Measurements from ENCODE around the gene TAF1D.
A peak's percentile ranks its signal among the peaks of the same experiment; 100 is the strongest.

The TAF1D gene

GRCh38 chr11:93727985-93728791 is 13.1 kb downstream of the TAF1D start:
- no CpG with 5 or more reads among the region's 4 CpGs for WGBS, 2 donors (ENCODE audit: extremely low coverage in 2 of 2, insufficient read length in 2 of 2, insufficient replicate concordance in 1 of 2)
- H3K23ac ChIP-seq (ENCODE audit: low read depth, low read length, poor library complexity), result no peak overlapping the region
- no peaks in the 10 kb centered on the region for H3K79me1 ChIP-seq (ENCODE audit: low read depth, low read length)
- no peak overlapping the region for H2BK120ac ChIP-seq (ENCODE audit: low read depth, low read length)
- H4K8ac ChIP-seq (ENCODE audit: low read depth, low read length), result no peak overlapping the region
- peaks cover 19 to 98% of the 10 kb centered on the region in 2 donors for H3K36me3 ChIP-seq (replicated peaks in 1 of 2; ENCODE audit: control insufficient read depth in 2 of 2, insufficient read depth in 2 of 2, low read length in 2 of 2)
- no peak overlapping the region for H2BK5ac ChIP-seq (ENCODE audit: low read length)
- H3K27me3 ChIP-seq (ENCODE audit: control insufficient read depth in 3 of 3, insufficient read depth in 3 of 3, low read depth in 1 of 3, low read length in 3 of 3), result no peaks in the 10 kb centered on the region
- no peak overlapping the region for H2AK5ac ChIP-seq (ENCODE audit: low read depth, low read length)
- H4K91ac ChIP-seq (ENCODE audit: low read depth, low read length, poor library complexity), result no peak overlapping the region
- H2AFZ ChIP-seq (ENCODE audit: low read length), result no peak overlapping the region
- no peak overlapping the region for H3K14ac ChIP-seq (ENCODE audit: low read length)
- no peak overlapping the region for H3K4ac ChIP-seq (ENCODE audit: low read length)
- no peak overlapping the region for H3K9ac ChIP-seq (ENCODE audit: low read depth, low read length, poor library complexity)
- no peaks in the 10 kb centered on the region for H3K4me1 ChIP-seq (ENCODE audit: control insufficient read depth in 2 of 2, insufficient read depth in 1 of 2, low read depth in 1 of 2, low read length in 2 of 2)
- DNase-seq (ENCODE audit: low spot score), result no peak
- no peak overlapping the region for H2BK15ac ChIP-seq (ENCODE audit: low read length)
- H3K4me2 ChIP-seq (ENCODE audit: insufficient read depth, low read length, poor library complexity, severe bottlenecking), result no peak overlapping the region
- H3K18ac ChIP-seq (ENCODE audit: low read length), result no peak overlapping the region
- H2BK12ac ChIP-seq (ENCODE audit: low read length), result no peak overlapping the region
- H3K4me3 ChIP-seq (ENCODE audit: low read length in 2 of 2), result no peak overlapping the region
- H3K9me3 ChIP-seq (replicated peaks in 1 of 2; ENCODE audit: control insufficient read depth in 2 of 2, insufficient read depth in 1 of 2, low read depth in 1 of 2, low read length in 2 of 2), result no peaks in the 10 kb centered on the region
- H3K27ac ChIP-seq (replicated peaks; ENCODE audit: low read length), result peak overlapping the region; percentile 26

- no peak overlapping the region for H3K14ac ChIP-seq (ENCODE audit: low read length)
- H2BK120ac ChIP-seq (ENCODE audit: low read depth, low read length), result no peak overlapping the region
- WGBS, 2 donors (ENCODE audit: extremely low coverage in 2 of 2, insufficient read length in 2 of 2, insufficient replicate concordance in 1 of 2), result no CpG with 5 or more reads among the region's 1 CpG
- no peak overlapping the region for H4K8ac ChIP-seq (ENCODE audit: low read depth, low read length)
- H3K27me3 ChIP-seq (ENCODE audit: control insufficient read depth in 3 of 3, insufficient read depth in 3 of 3, low read depth in 1 of 3, low read length in 3 of 3), result no peaks in the 10 kb centered on the region
- H2AK5ac ChIP-seq (ENCODE audit: low read depth, low read length), result no peak overlapping the region
- H3K18ac ChIP-seq (ENCODE audit: low read length), result no peak overlapping the region
- H3K9me3 ChIP-seq (replicated peaks in 1 of 2; ENCODE audit: control insufficient read depth in 2 of 2, insufficient read depth in 1 of 2, low read depth in 1 of 2, low read length in 2 of 2), result no peaks in the 10 kb centered on the region
- no peak overlapping the region for H3K4ac ChIP-seq (ENCODE audit: low read length)
- H2BK12ac ChIP-seq (ENCODE audit: low read length), result no peak overlapping the region
- no peak overlapping the region for H3K9ac ChIP-seq (ENCODE audit: low read depth, low read length, poor library complexity)
- DNase-seq (ENCODE audit: low spot score), result no peak
- no peak overlapping the region for H2BK15ac ChIP-seq (ENCODE audit: low read length)
- H3K23ac ChIP-seq (ENCODE audit: low read depth, low read length, poor library complexity), result no peak overlapping the region
- no peaks in the 10 kb centered on the region for H3K4me1 ChIP-seq (ENCODE audit: control insufficient read depth in 2 of 2, insufficient read depth in 1 of 2, low read depth in 1 of 2, low read length in 2 of 2)
- H4K91ac ChIP-seq (ENCODE audit: low read depth, low read length, poor library complexity), result no peak overlapping the region
- peaks cover 20 to 95% of the 10 kb centered on the region in 2 donors for H3K36me3 ChIP-seq (replicated peaks in 1 of 2; ENCODE audit: control insufficient read depth in 2 of 2, insufficient read depth in 2 of 2, low read length in 2 of 2)
- H3K4me3 ChIP-seq (ENCODE audit: low read length in 2 of 2), result no peak overlapping the region
- no peaks in the 10 kb centered on the region for H3K79me1 ChIP-seq (ENCODE audit: low read depth, low read length)
- no peak overlapping the region for H2BK5ac ChIP-seq (ENCODE audit: low read length)
- no peak overlapping the region for H2AFZ ChIP-seq (ENCODE audit: low read length)
- H3K4me2 ChIP-seq (ENCODE audit: insufficient read depth, low read length, poor library complexity, severe bottlenecking), result no peak overlapping the region
- H3K27ac ChIP-seq (replicated peaks; ENCODE audit: low read length), result no peak overlapping the region
These were observed 17.2 kb downstream of the TAF1D start for GRCh38 chr11:93724089-93724488.

GRCh38 chr11:93720522-93720921 is 20.8 kb downstream of the TAF1D start:
- Histone ChIP-seq H4K8ac (ENCODE audit: low read depth, low read length) (no peak overlapping the region), H3K4me2 (ENCODE audit: insufficient read depth, low read length, poor library complexity, severe bottlenecking) (no peak overlapping the region), H2BK12ac (ENCODE audit: low read length) (no peak overlapping the region), H2AFZ (ENCODE audit: low read length) (no peak overlapping the region), H3K14ac (ENCODE audit: low read length) (no peak overlapping the region), H2BK120ac (ENCODE audit: low read depth, low read length) (no peak overlapping the region), H3K79me1 (ENCODE audit: low read depth, low read length) (no peaks in the 10 kb centered on the region), H3K27ac (replicated peaks; ENCODE audit: low read length) (no peak overlapping the region), H3K4ac (ENCODE audit: low read length) (no peak overlapping the region), H3K4me3 (ENCODE audit: low read length in 2 of 2) (no peak overlapping the region), H3K4me1 (ENCODE audit: control insufficient read depth in 2 of 2, insufficient read depth in 1 of 2, low read depth in 1 of 2, low read length in 2 of 2) (peaks cover 0 to 5% of the 10 kb centered on the region in 2 donors), H3K9ac (ENCODE audit: low read depth, low read length, poor library complexity) (no peak overlapping the region), H2AK5ac (ENCODE audit: low read depth, low read length) (no peak overlapping the region), H3K23ac (ENCODE audit: low read depth, low read length, poor library complexity) (no peak overlapping the region), H2BK15ac (ENCODE audit: low read length) (no peak overlapping the region), H4K91ac (ENCODE audit: low read depth, low read length, poor library complexity) (no peak overlapping the region), H3K36me3 (replicated peaks in 1 of 2; ENCODE audit: control insufficient read depth in 2 of 2, insufficient read depth in 2 of 2, low read length in 2 of 2) (peaks cover 19 to 93% of the 10 kb centered on the region in 2 donors), H2BK5ac (ENCODE audit: low read length) (no peak overlapping the region), H3K18ac (ENCODE audit: low read length) (no peak overlapping the region), H3K27me3 (ENCODE audit: control insufficient read depth in 3 of 3, insufficient read depth in 3 of 3, low read depth in 1 of 3, low read length in 3 of 3) (no peaks in the 10 kb centered on the region), H3K9me3 (replicated peaks in 1 of 2; ENCODE audit: control insufficient read depth in 2 of 2, insufficient read depth in 1 of 2, low read depth in 1 of 2, low read length in 2 of 2) (no peaks in the 10 kb centered on the region)
- DNase-seq (ENCODE audit: low spot score), result no peak
- WGBS, 2 donors (ENCODE audit: extremely low coverage in 2 of 2, insufficient read length in 2 of 2, insufficient replicate concordance in 1 of 2), result no CpG with 5 or more reads among the region's 7 CpGs

- no peak overlapping the region for H3K27ac ChIP-seq (replicated peaks; ENCODE audit: low read length)
- H4K8ac ChIP-seq (ENCODE audit: low read depth, low read length), result no peak overlapping the region
- H4K91ac ChIP-seq (ENCODE audit: low read depth, low read length, poor library complexity), result no peak overlapping the region
- H3K14ac ChIP-seq (ENCODE audit: low read length), result no peak overlapping the region
- no peaks in the 10 kb centered on the region for H3K9me3 ChIP-seq (replicated peaks in 1 of 2; ENCODE audit: control insufficient read depth in 2 of 2, insufficient read depth in 1 of 2, low read depth in 1 of 2, low read length in 2 of 2)
- peaks cover 19 to 94% of the 10 kb centered on the region in 2 donors for H3K36me3 ChIP-seq (replicated peaks in 1 of 2; ENCODE audit: control insufficient read depth in 2 of 2, insufficient read depth in 2 of 2, low read length in 2 of 2)
- H2BK120ac ChIP-seq (ENCODE audit: low read depth, low read length), result no peak overlapping the region
- H3K4me2 ChIP-seq (ENCODE audit: insufficient read depth, low read length, poor library complexity, severe bottlenecking), result no peak overlapping the region
- no peak overlapping the region for H3K18ac ChIP-seq (ENCODE audit: low read length)
- H3K4ac ChIP-seq (ENCODE audit: low read length), result no peak overlapping the region
- no CpG with 5 or more reads among the region's 4 CpGs for WGBS, 2 donors (ENCODE audit: extremely low coverage in 2 of 2, insufficient read length in 2 of 2, insufficient replicate concordance in 1 of 2)
- no peak overlapping the region for H2AFZ ChIP-seq (ENCODE audit: low read length)
- H3K79me1 ChIP-seq (ENCODE audit: low read depth, low read length), result no peaks in the 10 kb centered on the region
- H3K23ac ChIP-seq (ENCODE audit: low read depth, low read length, poor library complexity), result no peak overlapping the region
- no peaks in the 10 kb centered on the region for H3K27me3 ChIP-seq (ENCODE audit: control insufficient read depth in 3 of 3, insufficient read depth in 3 of 3, low read depth in 1 of 3, low read length in 3 of 3)
- no peak overlapping the region for H3K4me3 ChIP-seq (ENCODE audit: low read length in 2 of 2)
- H2AK5ac ChIP-seq (ENCODE audit: low read depth, low read length), result no peak overlapping the region
- H3K4me1 ChIP-seq (ENCODE audit: control insufficient read depth in 2 of 2, insufficient read depth in 1 of 2, low read depth in 1 of 2, low read length in 2 of 2), result peaks cover 0 to 12% of the 10 kb centered on the region in 2 donors
- no peak overlapping the region for H2BK15ac ChIP-seq (ENCODE audit: low read length)
- no peak overlapping the region for H2BK5ac ChIP-seq (ENCODE audit: low read length)
- no peak for DNase-seq (ENCODE audit: low spot score)
- no peak overlapping the region for H3K9ac ChIP-seq (ENCODE audit: low read depth, low read length, poor library complexity)
- no peak overlapping the region for H2BK12ac ChIP-seq (ENCODE audit: low read length)
These were observed 22.0 kb downstream of the TAF1D start for GRCh38 chr11:93719310-93719709.

Measured in neuronal stem cell (in vitro differentiated cells).